Stimulated activated CD4-positive, alpha-beta T cell treated with anti-CD3 and anti-CD28 coated beads, Interleukin-15, amount 100 ng/mL, for 24 hours (primary cell): Measurements from ENCODE around the gene RNU1-4.
"Not testable (repeated sequence)": the region's sequence is repeated elsewhere in the genome, so short reads cannot be mapped to it uniquely, and the experiment has no call there.

Experiments
- DNase-seq: peaks from one replicate; pipeline ENCODE4 v3.0.0-alpha.2; 2020

RNU1-4 gene

GRCh38 chr1:16772275-16773204 lies 32.2 kb downstream of the RNU1-4 start:
- not testable (repeated sequence) for DNase-seq

- not testable (repeated sequence) for DNase-seq
Observed at GRCh38 chr1:16773205-16773596, 32.9 kb downstream of the RNU1-4 start.

GRCh38 chr1:16773723-16774122 lies 33.4 kb downstream of the RNU1-4 start:
- DNase-seq: not testable (repeated sequence)

GRCh38 chr1:16774773-16775172 lies 34.5 kb downstream of the RNU1-4 start:
- not testable (repeated sequence) for DNase-seq

- DNase-seq: not testable (repeated sequence)
Observed at GRCh38 chr1:16775290-16775689, 35.0 kb downstream of the RNU1-4 start.

- not testable (repeated sequence) for DNase-seq
Observed at GRCh38 chr1:16776248-16776647, 35.9 kb downstream of the RNU1-4 start.

GRCh38 chr1:16776835-16777234 lies 36.5 kb downstream of the RNU1-4 start:
- not testable (repeated sequence) for DNase-seq

GRCh38 chr1:16777821-16778220 lies 37.5 kb downstream of the RNU1-4 start:
- DNase-seq: not testable (repeated sequence)

- DNase-seq: not testable (repeated sequence)
Observed at GRCh38 chr1:16779525-16779924, 39.2 kb downstream of the RNU1-4 start.

GRCh38 chr1:16781033-16781432 lies 40.7 kb downstream of the RNU1-4 start:
- not testable (repeated sequence) for DNase-seq

- not testable (repeated sequence) for DNase-seq
Observed at GRCh38 chr1:16781625-16782024, 41.3 kb downstream of the RNU1-4 start.

GRCh38 chr1:16784955-16785354 lies 44.6 kb downstream of the RNU1-4 start:
- not testable (repeated sequence) for DNase-seq

- DNase-seq: not testable (repeated sequence)
Observed at GRCh38 chr1:16786362-16786761, 46.0 kb downstream of the RNU1-4 start.

- DNase-seq: not testable (repeated sequence)
Observed at GRCh38 chr1:16787175-16787574, 46.9 kb downstream of the RNU1-4 start.

GRCh38 chr1:16787711-16788110 lies 47.4 kb downstream of the RNU1-4 start:
- DNase-seq: not testable (repeated sequence)
